Stomach (tissue), 9 donors: ENCODE measurements around the gene GRIN2C. TPM values are rescaled to one million over a fixed set of nuclear protein-coding genes. Genes with fewer than 3 reads are reported as not detected.

Experiments used
- DNase-seq, 2 donors: peaks; one replicate each; pipeline versions ENCODE4 v3.0.0 to v3.0.0-alpha.2; 2013 to 2019
- H3K27ac ChIP-seq, 5 donors: fragments of 200-600 bp in 4 of 5; sonication (generic) in 4 of 5; one replicate each; pipeline ENCODE4 v1.5.1; 2013 to 2019; ENCODE audit warnings: mild to moderate bottlenecking in 1 of 5, moderate library complexity in 1 of 5
- H3K27me3 ChIP-seq, 3 donors: fragments of 200-600 bp; sonication (generic); one replicate each; pipeline ENCODE4 v1.5.1; 2017 to 2019; ENCODE audit warnings: mixed run types in 1 of 3
- H3K36me3 ChIP-seq, 4 donors: fragments of 200-600 bp; sonication (generic); 1 replicate in 3 of 4; 2 replicates in 1 of 4; pipeline ENCODE4 v1.5.1; 2016 to 2019
- H3K4me1 ChIP-seq, 4 donors: fragments of 200-600 bp; sonication (generic); one replicate each; pipeline ENCODE4 v1.5.1; 2016 to 2019
- H3K4me3 ChIP-seq, 4 donors: fragments of 200-600 bp; sonication (generic) in 3 of 4; one replicate each; pipeline ENCODE4 v1.5.1; 2016 to 2019; ENCODE audit warnings: mild to moderate bottlenecking in 1 of 4
- H3K9me3 ChIP-seq, 4 donors: fragments of 200-600 bp; sonication (generic); one replicate each; pipeline ENCODE4 v1.5.1; 2016 to 2019
- CTCF ChIP-seq, 7 experiments: fragments of 450-650 bp in 4 of 7; fragments of 200-600 bp in 3 of 7; sonication (generic) in 3 of 7; IDR thresholded peaks; one replicate each; pipeline ENCODE4 v1.5.1; 2016 to 2019; ENCODE audit warnings: antibody characterized with exemption in 7 of 7, control low read depth in 2 of 7, mild to moderate bottlenecking in 1 of 7
- EP300 ChIP-seq: sonication (generic); formaldehyde crosslinking; IDR thresholded peaks from one replicate; pipeline ENCODE4 v1.6.1; 2017; ENCODE audit warnings: antibody characterized with exemption
- POLR2A ChIP-seq, 4 donors: fragments of 450-650 bp; IDR thresholded peaks; one replicate each; pipeline ENCODE4 v1.6.1; 2016; ENCODE audit warnings: antibody characterized with exemption in 4 of 4, control low read depth in 2 of 4, mild to moderate bottlenecking in 1 of 4, moderate library complexity in 1 of 4
- POLR2AphosphoS5 ChIP-seq, 3 donors: sonication (generic); formaldehyde crosslinking; IDR thresholded peaks; one replicate each; pipeline ENCODE4 v1.6.1; 2016; ENCODE audit warnings: antibody characterized with exemption in 3 of 3
- WGBS, 5 donors: extraction: QIAGEN DNeasy Blood & Tissue Kit in 3 of 5; methylation state at CpG; one replicate each; pipeline versions ENCODE4 v1.1.5 to v1.1.7; 2013 to 2018; 5-methylcytosine and 5-hydroxymethylcytosine counted together
- intact Hi-C: fragments of 100-400 bp; cut with DNase I; formaldehyde crosslinking; loops from one replicate; pipeline ENCODE4 v1.15.1; 2023; ENCODE audit warnings: low total_unique reads
- polyA plus RNA-seq, 3 donors: library from polyadenylated mRNA; stranded (reverse); fragments of 200-250 nt; gene quantifications; one replicate each; pipeline ENCODE4 v1.2.3, GENCODE V29; 2013
- total RNA-seq, 5 donors: library from RNA; depleted of rRNA; stranded (reverse); fragments of >200 nt; gene quantifications; one replicate each; pipeline versions ENCODE4 v1.1.0 to v1.2.3, GENCODE V29; 2014 to 2016
- donor health status: healthy with polysubstance abuse.
- donor health status: Bipolar disorder and iron deficiency.
- donor health status: healthy.

GRIN2C gene
- total and polyA plus RNA-seq, 8 donors: 0.33 to 0.55 TPM; not detected in 6

GRCh38 chr17:74882517-74883240 is 23.0 kb upstream of the GRIN2C start:
- H3K4me3 ChIP-seq: no peak overlapping the region
- WGBS, 5 donors: 69 to 73% (median 72%) methylated on average over 16 to 20 of the region's 20 CpGs
- no peaks in the 10 kb centered on the region for H3K36me3 ChIP-seq
- peaks cover 6 to 10% (median 7%) of the 10 kb centered on the region in 4 donors for H3K4me1 ChIP-seq
- intact Hi-C loops: no loop called here
- no peak for TF ChIP-seq EP300
- no peak for TF ChIP-seq CTCF (IDR thresholded peaks at IDR 0.05)
- TF ChIP-seq POLR2AphosphoS5 (IDR thresholded peaks at IDR 0.05): no peak
- TF ChIP-seq POLR2A (IDR thresholded peaks at IDR 0.05): no peak
- no peak for DNase-seq
- H3K9me3 ChIP-seq: no peaks in the 10 kb centered on the region
- H3K27me3 ChIP-seq: peaks cover 0 to 71% (median 0%) of the 10 kb centered on the region in 3 donors
- H3K27ac ChIP-seq: no peak overlapping the region

GRCh38 chr17:74881073-74881472 is 21.4 kb upstream of the GRIN2C start:
- Histone ChIP-seq H3K27me3 (peaks cover 0 to 61% (median 0%) of the 10 kb centered on the region in 3 donors), H3K36me3 (no peaks in the 10 kb centered on the region), H3K4me3 (no peak overlapping the region), H3K9me3 (no peaks in the 10 kb centered on the region), H3K4me1 (peaks cover 12 to 20% (median 16%) of the 10 kb centered on the region in 4 donors), H3K27ac (no peak overlapping the region)
- WGBS, 5 donors: 71 to 82% (median 77%) methylated on average over 11 of the region's 11 CpGs
- no peak for TF ChIP-seq POLR2A (IDR thresholded peaks at IDR 0.05)
- no peak for DNase-seq
- intact Hi-C loops: no loop called here

- TF ChIP-seq POLR2AphosphoS5 (IDR thresholded peaks at IDR 0.05) (no peak), POLR2A (IDR thresholded peaks at IDR 0.05) (no peak), CTCF (IDR thresholded peaks at IDR 0.05) (no peak), EP300 (no peak)
- Histone ChIP-seq H3K4me1 (peaks cover 12 to 21% (median 16%) of the 10 kb centered on the region in 4 donors), H3K27me3 (peaks cover 0 to 45% (median 0%) of the 10 kb centered on the region in 3 donors), H3K36me3 (no peaks in the 10 kb centered on the region), H3K9me3 (no peaks in the 10 kb centered on the region), H3K4me3 (no peak overlapping the region), H3K27ac (no peak overlapping the region)
- intact Hi-C loops: no loop called here
- WGBS, 5 donors: 84 to 91% (median 90%) methylated on average over 10 to 16 of the region's 16 CpGs
- DNase-seq: no peak
Measured at GRCh38 chr17:74879308-74879707, 19.6 kb upstream of the GRIN2C start.

- TF ChIP-seq POLR2AphosphoS5 (IDR thresholded peaks at IDR 0.05): no peak
- TF ChIP-seq POLR2A (IDR thresholded peaks at IDR 0.05): no peak
- TF ChIP-seq CTCF (IDR thresholded peaks at IDR 0.05): no peak
- TF ChIP-seq EP300: no peak
- Histone ChIP-seq H3K27me3 (peaks cover 0 to 39% (median 0%) of the 10 kb centered on the region in 3 donors), H3K36me3 (no peaks in the 10 kb centered on the region)
Measured at GRCh38 chr17:74878658-74879057, 19.0 kb upstream of the GRIN2C start.

More at GRCh38 chr17:74878658-74879057, 19.0 kb upstream of the GRIN2C start:
- H3K27ac ChIP-seq: no peak overlapping the region
- DNase-seq: no peak
- H3K4me1 ChIP-seq: peaks cover 13 to 27% (median 22%) of the 10 kb centered on the region in 4 donors
- H3K9me3 ChIP-seq: no peaks in the 10 kb centered on the region
- intact Hi-C loops: no loop called here
- 80 to 86% (median 85%) methylated on average over 2 of the region's 2 CpGs for WGBS, 5 donors
- H3K4me3 ChIP-seq: no peak overlapping the region
